IPS-15b (cell line): ENCODE data around the gene CCDC158.
"Not testable (repeated sequence)": the region's sequence is repeated elsewhere in the genome, so short reads cannot be mapped to it uniquely, and the experiment has no call there.

ENCODE experiments used
- H3K27me3 ChIP-seq: one replicate; pipeline ENCODE4 v1.6.1; 2013; ENCODE audit warnings: low read length; ENCODE audit not compliant: control insufficient read depth, insufficient read depth
- H3K36me3 ChIP-seq: one replicate; pipeline ENCODE4 v1.6.1; 2013; ENCODE audit warnings: low read length; ENCODE audit not compliant: control insufficient read depth, insufficient read depth
- H3K4me1 ChIP-seq: one replicate; pipeline ENCODE4 v1.6.1; 2013; ENCODE audit warnings: mild to moderate bottlenecking, low read length; ENCODE audit not compliant: control insufficient read depth, insufficient read depth
- H3K4me3 ChIP-seq: one replicate; pipeline ENCODE4 v1.5.1; 2013; ENCODE audit warnings: low read depth, low read length
- H3K9ac ChIP-seq: one replicate; pipeline ENCODE4 v1.6.1; 2013; ENCODE audit warnings: low read depth, mild to moderate bottlenecking, low read length
- H3K9me3 ChIP-seq: one replicate; pipeline ENCODE4 v1.6.1; 2013; ENCODE audit warnings: mild to moderate bottlenecking, low read length; ENCODE audit not compliant: control insufficient read depth, insufficient read depth

CCDC158 gene

DNA sequence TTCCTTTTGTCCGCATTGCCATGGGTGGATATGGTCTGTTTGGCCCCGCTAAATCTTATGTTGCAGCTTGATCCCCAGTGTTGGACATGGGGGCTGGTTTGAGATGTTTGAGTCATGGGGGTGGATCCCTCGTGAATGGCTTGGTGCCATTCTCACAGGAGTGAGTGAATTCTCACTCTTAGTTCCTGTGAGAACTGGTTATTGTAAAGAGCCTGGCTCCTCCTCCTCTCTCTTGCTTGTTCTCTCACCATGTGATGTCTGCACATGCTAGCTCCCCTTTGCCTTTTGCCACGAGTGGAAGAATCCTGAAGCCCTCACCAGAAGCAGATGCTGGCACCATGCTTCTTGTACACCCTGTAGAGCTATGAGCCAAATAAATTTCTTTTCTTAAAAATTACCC is 137.0 kb downstream of the CCDC158 start:
- Histone ChIP-seq H3K4me3 (no peak overlapping the region), H3K36me3 (no peaks in the 10 kb centered on the region), H3K27me3 (no peaks in the 10 kb centered on the region), H3K9ac (no peak overlapping the region), H3K9me3 (no peaks in the 10 kb centered on the region), H3K4me1 (no peaks in the 10 kb centered on the region)

DNA sequence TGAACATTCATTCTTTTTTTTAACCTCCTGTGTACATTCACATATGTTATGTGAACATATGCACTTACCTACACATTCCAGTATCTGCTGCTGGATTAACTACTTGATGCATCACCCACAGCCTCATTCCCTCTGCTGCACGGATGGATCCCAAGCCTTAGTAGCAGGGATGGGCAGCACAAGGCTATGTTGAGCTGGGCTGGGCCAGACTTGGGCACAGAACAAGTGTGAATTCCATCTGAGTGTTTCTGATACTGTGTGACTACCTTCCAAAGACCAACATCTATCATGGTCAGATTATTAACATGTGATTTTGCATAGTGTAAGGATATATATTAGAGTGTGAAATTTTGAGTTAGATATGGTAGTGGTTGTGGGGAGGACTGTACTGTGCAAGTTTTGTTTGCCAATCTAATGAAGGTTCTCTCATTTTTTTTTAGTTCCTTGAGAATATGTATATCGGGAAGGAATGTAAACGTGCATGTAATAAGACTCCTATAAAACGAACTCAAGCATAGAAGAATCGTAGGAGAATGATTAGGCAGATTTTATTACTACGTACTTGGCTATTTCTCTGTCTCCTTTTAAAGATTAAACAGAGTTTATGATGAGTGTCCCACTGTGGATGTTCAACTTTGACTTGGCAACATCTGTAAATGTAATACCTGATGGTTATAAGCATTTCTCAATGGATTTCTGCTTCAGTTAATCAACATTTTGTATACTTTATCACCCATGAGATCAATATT is 137.8 kb downstream of the CCDC158 start:
- Histone ChIP-seq H3K9ac (no peak overlapping the region), H3K4me3 (no peak overlapping the region), H3K4me1 (no peaks in the 10 kb centered on the region), H3K36me3 (no peaks in the 10 kb centered on the region), H3K27me3 (no peaks in the 10 kb centered on the region), H3K9me3 (no peaks in the 10 kb centered on the region)

DNA sequence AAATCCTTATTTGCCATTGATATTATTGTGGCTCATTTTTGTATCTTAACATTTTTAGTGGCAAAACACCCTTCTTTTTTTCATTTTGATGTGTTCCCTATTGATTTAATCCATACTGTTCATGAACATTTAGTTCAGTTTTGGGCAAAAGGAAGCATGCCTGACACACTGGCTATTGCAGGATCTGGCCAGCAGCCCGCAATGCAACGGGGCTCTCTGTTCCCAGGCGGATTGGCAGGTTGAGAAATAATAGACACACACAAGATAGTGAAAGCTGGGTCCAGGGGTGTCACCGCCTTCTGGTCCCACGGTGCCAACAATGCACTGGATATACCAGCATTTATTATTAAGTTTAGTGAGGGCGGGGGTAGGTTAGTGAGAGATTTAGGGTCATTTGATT is 139.3 kb downstream of the CCDC158 start:
- H3K27me3 ChIP-seq, H3K36me3 ChIP-seq, H3K4me3 ChIP-seq, H3K9me3 ChIP-seq, H3K4me1 ChIP-seq, H3K9ac ChIP-seq: not testable (repeated sequence)

DNA sequence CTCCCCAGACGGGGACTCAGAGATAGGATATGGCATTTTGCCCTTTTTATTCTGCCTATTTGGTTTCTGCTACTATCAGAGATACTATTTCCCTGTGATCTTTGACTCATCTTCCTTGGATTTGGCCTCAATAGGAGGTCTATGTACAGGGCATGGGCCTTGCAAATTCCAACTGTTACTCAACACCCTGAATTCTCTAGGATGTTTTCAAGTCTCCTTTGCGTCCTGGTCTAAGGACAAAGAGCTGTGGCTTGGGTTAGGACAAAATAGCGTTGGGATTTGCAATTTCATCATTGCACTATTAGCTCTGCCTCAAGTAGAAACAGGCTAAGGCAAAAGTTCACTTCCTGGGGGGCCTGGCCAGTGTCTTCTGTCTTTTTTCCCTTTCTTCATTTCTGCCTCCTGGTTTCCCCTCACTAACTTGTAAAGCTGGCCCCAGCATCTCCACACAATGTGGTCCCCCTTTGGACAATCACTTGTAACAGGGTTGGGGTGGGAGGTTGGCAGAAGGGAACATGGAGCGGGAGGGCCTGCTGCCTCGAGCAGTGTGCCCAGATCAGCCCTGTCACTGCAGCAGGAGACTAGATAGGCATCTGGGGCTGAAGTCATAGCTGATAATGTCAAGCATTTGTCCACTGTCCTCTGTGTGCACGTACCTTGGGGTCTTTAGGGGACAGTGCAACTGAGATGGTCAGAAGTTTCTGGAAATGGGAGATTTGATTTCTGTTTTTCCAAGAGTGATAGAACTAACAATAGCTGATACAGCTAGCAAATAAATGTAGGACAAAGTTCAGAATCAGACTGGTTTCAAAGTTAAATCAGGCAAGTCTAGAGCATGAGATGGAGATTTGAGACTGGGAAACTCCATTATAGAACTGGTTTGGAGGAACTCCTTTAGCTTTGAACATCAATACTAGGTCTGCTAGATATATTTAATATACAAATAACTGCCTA is 140.2 kb downstream of the CCDC158 start:
- no peak overlapping the region for H3K4me3 ChIP-seq
- no peaks in the 10 kb centered on the region for H3K9me3 ChIP-seq
- H3K9ac ChIP-seq, result no peak overlapping the region
- no peaks in the 10 kb centered on the region for H3K36me3 ChIP-seq
- H3K4me1 ChIP-seq, result no peaks in the 10 kb centered on the region
- H3K27me3 ChIP-seq, result no peaks in the 10 kb centered on the region

DNA sequence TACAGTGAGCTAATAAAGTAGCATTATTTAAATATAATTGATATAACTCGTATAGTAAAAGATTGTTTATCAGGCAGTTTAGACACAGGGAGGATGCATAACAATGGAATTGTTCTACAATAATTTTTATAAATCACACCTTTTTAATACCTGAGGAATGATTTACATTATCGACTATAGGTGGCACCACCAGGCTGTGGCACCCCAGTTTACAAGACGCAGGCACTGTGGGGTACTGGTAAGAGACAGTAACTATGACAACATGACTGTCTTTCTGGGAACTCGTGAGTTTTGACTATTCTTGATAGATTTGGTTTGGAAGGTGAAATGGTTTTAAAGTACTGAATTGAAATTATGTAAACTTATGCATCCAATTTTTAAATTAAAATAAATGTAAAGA is 141.5 kb downstream of the CCDC158 start:
- no peak overlapping the region for H3K4me3 ChIP-seq
- no peaks in the 10 kb centered on the region for H3K36me3 ChIP-seq
- H3K9me3 ChIP-seq, result no peaks in the 10 kb centered on the region
- no peak overlapping the region for H3K9ac ChIP-seq
- H3K27me3 ChIP-seq, result no peaks in the 10 kb centered on the region
- H3K4me1 ChIP-seq, result no peaks in the 10 kb centered on the region

DNA sequence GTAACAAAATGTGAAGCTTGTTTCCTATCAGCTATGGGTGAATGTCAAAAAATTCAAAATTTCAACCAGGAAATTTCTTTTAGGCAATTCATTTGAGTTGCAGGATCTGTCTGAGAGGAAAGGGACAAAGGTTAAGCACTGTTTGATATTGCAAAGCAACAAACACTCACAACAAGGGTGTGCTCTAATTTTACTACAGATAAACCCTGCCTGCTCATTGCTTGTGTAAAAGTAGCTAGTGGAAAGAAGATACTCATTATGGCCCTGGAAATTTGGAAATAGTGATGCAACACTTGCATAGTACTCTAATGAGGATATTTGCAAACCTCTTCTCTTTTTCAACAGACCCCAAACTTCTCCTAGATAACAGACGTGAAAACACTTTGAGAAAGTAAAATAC is 142.4 kb downstream of the CCDC158 start:
- Histone ChIP-seq H3K9me3 (no peaks in the 10 kb centered on the region), H3K36me3 (no peaks in the 10 kb centered on the region), H3K27me3 (no peaks in the 10 kb centered on the region), H3K4me3 (no peak overlapping the region), H3K9ac (no peak overlapping the region), H3K4me1 (no peaks in the 10 kb centered on the region)

DNA sequence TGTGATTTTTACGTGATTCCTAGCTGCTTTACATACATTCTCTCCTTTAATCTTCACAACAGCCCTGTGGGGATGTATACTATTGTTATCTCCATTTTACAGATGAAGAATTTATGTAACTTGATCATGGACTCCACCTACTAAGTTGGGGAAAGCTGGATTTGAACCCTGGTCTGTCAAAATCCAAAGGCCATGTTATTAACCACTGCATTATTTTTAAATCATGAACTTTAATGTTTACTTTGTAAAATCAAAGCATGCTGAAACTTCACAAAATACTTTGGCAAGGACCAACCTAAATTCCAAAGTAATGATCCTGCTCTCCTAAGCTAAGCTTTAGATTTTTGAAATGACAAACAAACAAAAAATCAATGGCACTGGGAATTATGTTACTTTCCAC is 143.3 kb downstream of the CCDC158 start:
- H3K4me3 ChIP-seq, result no peak overlapping the region
- no peaks in the 10 kb centered on the region for H3K36me3 ChIP-seq
- no peaks in the 10 kb centered on the region for H3K9me3 ChIP-seq
- H3K4me1 ChIP-seq, result no peaks in the 10 kb centered on the region
- H3K27me3 ChIP-seq, result no peaks in the 10 kb centered on the region
- no peak overlapping the region for H3K9ac ChIP-seq

DNA sequence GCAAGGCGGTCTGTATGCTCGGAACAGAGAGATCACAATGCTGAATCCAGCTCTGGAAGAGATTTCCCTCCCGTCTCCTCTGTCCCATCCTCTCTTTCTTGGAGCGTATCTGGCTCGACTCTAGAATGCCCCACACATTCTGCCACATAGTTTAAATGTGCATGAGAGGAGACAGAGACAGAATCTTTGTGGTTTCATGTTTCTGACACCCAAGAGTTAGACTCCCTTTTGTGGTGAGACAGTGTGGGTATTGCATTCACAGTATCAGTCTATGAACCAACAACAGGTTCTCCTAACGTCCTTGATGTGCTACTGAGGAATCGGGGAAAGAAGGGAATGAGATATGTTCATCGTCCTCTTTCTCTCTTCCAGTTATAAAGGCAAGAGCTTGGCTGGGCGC is 144.1 kb downstream of the CCDC158 start:
- Histone ChIP-seq H3K36me3 (no peaks in the 10 kb centered on the region), H3K9ac (no peak overlapping the region), H3K4me1 (no peaks in the 10 kb centered on the region), H3K9me3 (no peaks in the 10 kb centered on the region), H3K4me3 (no peak overlapping the region), H3K27me3 (no peaks in the 10 kb centered on the region)

DNA sequence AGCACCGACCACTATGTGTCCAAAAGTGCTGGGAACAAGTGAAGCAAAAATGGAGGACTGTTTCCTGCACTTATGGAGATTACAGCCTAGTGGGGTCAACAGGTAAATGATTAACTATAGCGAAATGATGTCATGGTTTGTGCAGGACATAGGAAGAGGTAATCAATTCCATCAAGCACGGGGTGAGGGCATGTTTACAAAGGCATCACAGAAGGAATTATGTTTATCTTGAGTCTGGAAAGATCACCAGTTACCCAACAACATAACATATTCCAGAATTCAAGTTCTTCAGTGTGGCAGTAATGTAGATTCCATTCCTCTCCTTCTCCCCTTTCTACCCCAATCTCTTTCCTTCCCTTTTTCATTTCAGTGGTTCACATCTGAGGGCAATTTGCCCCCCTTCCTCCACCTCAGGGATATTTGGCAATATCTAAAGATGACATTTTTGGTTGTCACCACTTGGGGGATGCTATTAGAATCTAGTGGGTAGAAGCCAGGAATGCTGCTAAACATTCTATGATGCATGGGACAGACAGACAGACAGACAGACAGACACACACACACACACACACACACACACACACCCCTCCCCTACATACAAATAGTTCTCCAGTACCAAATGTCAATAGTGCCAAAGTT is 145.3 kb downstream of the CCDC158 start:
- Histone ChIP-seq H3K4me3 (no peak overlapping the region), H3K9me3 (no peaks in the 10 kb centered on the region), H3K9ac (no peak overlapping the region), H3K4me1 (no peaks in the 10 kb centered on the region), H3K36me3 (no peaks in the 10 kb centered on the region), H3K27me3 (no peaks in the 10 kb centered on the region)

DNA sequence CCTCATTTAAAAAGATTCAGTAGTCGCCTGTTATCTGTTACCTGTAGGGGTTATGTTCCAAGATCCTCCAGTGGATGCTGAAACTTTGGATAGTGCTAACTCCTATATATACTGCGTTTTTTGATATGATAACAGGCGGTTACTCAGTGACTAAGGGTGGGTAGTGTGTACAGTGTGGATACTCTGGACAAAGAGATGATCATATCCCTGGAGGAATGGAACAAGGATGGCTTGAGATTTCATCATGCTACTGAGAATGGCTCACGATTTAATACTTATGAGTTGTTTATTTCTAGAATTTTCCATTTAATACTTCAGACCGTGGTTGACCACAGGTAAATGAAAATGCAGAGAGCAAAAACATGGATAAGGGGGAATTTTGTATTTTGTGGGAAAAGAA is 147.9 kb downstream of the CCDC158 start:
- Histone ChIP-seq H3K4me1 (no peaks in the 10 kb centered on the region), H3K27me3 (no peaks in the 10 kb centered on the region), H3K9ac (no peak overlapping the region), H3K4me3 (no peak overlapping the region), H3K36me3 (no peaks in the 10 kb centered on the region), H3K9me3 (no peaks in the 10 kb centered on the region)

DNA sequence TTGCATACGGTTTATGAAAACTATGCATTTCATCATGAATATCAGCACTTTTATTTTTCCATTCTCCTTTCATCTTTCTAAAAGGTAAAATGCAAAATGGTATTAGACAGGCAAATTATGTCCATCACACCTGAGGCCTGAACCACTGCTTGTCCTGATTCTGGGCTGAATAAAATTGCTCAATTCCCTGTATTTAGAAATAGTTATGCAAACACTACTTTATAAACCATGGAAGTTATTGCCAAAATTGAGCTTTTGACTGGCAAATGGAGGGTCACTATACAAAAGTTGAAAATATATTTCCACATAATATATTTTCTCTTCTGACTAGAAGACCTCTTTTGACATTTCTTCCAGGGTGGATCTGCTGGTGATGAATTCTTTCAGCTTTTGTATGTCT is 148.4 kb downstream of the CCDC158 start:
- Histone ChIP-seq H3K27me3 (no peaks in the 10 kb centered on the region), H3K9me3 (no peaks in the 10 kb centered on the region), H3K4me3 (no peak overlapping the region), H3K4me1 (no peaks in the 10 kb centered on the region), H3K9ac (no peak overlapping the region), H3K36me3 (no peaks in the 10 kb centered on the region)
